Measurements from ENCODE around the gene CD53. TPM values are rescaled to one million over a fixed set of nuclear protein-coding genes. Genes with fewer than 3 reads are reported as not detected.
"Not testable (repeated sequence)": the region's sequence is repeated elsewhere in the genome, so short reads cannot be mapped to it uniquely, and the experiment has no call there.

The CD53 gene, protein sequence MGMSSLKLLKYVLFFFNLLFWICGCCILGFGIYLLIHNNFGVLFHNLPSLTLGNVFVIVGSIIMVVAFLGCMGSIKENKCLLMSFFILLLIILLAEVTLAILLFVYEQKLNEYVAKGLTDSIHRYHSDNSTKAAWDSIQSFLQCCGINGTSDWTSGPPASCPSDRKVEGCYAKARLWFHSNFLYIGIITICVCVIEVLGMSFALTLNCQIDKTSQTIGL
- not detected in 2 replicates for total RNA-seq (2014; rRNA removed; shearing (Covaris generic))
- not detected in 2 replicates for polyA plus RNA-seq (2015; cell fraction: cytosol; rRNA removed)
- polyA plus RNA-seq (2015; cell fraction: nucleus; rRNA removed) = not detected in 2 replicates

DNA sequence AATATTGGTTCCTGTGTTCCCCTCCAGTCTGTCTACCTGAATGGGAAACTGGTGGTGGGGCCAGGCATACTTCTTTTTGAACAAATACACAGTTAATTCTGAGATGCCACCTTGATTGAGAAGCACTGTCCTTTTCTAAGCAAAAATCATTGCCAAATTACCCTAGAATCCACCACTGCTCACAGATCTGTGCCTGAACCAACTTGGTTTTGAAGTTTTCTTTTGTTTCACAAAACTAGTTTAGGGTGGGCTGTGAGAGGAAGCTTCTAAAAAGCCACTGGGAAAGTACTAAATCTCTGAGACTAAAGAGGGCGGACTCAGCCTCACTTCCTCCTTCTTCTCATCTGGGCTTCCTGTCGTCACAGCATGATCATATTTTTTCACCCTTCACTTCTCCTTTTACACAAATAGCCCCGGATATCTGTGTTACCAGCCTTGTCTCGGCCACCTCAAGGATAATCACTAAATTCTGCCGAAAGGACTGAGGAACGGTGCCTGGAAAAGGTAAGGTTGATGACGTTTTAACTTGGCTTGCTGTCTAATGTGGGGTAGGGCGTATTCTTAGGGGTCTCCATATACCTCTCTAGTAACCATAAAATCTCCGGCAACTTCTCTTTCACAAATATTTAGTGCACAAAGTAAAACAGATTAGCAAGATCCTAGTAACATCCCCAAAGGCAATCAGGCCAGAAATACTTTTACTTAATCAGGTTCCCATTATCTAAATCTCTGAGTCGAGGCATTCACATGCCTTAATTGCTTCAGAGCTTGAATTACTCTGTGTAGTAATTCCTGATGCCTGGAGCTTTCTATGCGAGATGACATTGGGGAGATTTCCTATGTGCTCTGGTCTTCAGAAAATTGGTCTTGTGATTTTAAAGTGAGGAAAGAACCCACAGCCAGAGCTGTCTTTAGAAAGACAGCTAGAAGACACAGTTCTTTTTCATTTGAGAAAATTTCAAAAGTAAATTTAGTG, at the start of gene CD53:
CD53 (plus strand) TSS at position 404 of the 976 bp plus-strand sequence. CDS start 18,261 bp downstream, outside the sequence.
- in situ Hi-C loops (cut with HindIII; ENCODE audit: low pct_unique_long_range_greater_than_20kb, low sequenced_read_pairs) = no loop called here
- no peak for DNase-seq (ENCODE audit: low read depth, low spot score)

DNA sequence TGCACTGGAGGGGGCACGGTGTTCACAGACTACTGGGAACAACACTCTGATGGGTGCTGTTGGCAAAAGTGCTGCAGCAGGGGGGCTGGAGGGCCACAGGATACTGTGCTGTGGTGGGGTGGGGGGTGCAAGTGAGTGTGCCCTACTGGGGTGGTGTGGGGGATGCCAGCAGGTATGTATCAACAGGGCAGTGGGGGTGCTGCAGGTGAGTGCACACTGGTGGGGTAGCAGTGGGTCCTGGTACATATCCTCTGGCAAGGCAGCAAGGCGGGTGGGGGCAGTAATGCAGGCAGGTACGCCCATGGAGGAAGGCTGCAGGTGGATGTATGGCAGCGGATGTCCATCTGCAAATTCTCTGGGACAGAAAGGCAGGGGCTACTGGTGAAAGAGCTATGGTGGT, 48.8 kb upstream of the CD53 start:
- no peak for DNase-seq (ENCODE audit: low read depth, low spot score)

DNA sequence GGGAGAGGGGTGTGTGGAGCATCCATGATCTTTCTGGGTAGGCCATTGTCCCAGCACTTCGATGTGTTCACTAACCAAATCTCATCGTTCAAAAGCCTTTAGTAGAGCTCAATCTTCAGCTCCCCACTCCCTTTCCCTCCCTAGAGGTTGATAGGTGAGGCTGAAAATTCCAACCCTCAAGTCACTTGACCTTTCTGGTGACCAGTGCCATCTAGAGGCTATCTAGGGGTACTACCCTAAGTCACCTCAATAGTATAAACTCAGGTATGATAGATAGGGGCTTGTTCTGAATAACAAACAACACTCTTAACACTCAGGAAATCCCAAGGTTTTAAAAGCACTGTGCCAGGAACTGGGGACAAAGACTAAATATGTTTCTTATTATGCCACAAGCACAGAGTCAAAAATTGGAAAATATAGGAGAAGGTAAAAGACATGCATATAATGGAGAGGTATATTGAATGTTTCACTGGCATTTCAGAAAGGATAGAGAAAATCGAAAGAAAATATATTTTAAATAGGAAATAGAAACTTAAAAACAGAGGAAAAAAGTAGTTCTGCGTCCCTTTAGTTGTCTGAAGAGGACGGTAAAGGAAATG, 42.9 kb upstream of the CD53 start:
- in situ Hi-C loops (cut with HindIII; ENCODE audit: low pct_unique_long_range_greater_than_20kb, low sequenced_read_pairs) = no loop called here
- DNase-seq (ENCODE audit: low read depth, low spot score) = peak; percentile 56

More for the DNA sequence above, 48.8 kb upstream of the CD53 start:
- in situ Hi-C loops (cut with HindIII; ENCODE audit: low pct_unique_long_range_greater_than_20kb, low sequenced_read_pairs) = no loop called here

DNA sequence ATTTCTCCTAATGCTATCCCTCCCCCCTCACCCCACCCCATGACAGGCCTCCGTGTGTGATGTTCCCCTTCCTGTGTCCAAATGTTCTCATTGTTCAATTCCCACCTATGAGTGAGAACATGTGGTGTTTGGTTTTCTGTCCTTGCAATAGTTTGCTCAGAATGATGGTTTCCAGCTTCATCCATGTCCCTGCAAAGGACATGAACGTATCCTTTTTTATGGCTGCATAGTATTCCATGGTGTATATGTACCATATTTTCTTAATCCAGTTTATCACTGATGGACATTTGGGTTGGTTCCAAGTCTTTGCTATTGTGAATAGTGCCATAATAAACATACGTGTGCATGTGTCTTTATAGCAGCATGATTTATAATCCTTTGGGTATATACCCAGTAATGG, 39.2 kb upstream of the CD53 start:
- DNase-seq (ENCODE audit: low read depth, low spot score); in situ Hi-C loops (cut with HindIII; ENCODE audit: low pct_unique_long_range_greater_than_20kb, low sequenced_read_pairs): not testable (repeated sequence)

DNA sequence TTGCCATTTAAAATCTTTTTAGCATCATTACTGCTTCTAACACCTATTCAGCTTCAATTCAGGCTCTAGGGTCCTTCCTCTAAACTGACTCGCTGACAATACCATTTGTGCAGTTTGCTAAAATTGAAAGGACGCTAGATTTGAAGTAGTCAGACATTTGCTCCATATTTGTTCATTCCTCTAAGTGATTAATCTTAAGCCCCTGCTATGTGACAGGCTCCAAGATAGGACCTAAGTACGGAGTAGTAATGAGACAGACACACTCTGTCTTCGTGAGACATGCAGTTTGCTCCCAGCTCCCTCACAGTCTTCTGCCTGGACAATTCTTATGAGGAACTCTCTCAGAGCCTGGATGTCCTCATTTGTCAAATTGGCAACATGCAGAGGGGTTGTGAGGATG, 26.1 kb upstream of the CD53 start:
- in situ Hi-C loops (cut with HindIII; ENCODE audit: low pct_unique_long_range_greater_than_20kb, low sequenced_read_pairs) = no loop called here
- no peak for DNase-seq (ENCODE audit: low read depth, low spot score)

DNA sequence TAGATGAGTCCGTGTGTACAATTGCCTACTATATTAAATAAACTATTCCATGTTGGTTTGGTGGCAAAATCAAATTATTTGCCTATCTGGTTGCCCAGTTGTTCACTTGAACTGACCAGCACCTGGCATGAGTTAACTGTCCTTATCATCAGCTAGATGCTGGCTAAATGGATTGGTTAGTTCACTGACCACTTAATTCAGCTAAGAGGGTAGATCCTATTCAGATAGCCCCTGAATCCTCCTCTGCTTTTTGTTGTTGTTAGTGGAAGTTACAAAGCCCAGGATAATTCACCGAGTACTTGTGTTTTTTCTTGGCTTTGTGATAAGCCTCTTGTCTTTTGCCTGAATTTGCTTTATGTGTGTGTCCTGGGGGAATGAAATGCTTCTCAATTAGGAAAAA, 22.8 kb upstream of the CD53 start:
- in situ Hi-C loops (cut with HindIII; ENCODE audit: low pct_unique_long_range_greater_than_20kb, low sequenced_read_pairs) = no loop called here

DNA sequence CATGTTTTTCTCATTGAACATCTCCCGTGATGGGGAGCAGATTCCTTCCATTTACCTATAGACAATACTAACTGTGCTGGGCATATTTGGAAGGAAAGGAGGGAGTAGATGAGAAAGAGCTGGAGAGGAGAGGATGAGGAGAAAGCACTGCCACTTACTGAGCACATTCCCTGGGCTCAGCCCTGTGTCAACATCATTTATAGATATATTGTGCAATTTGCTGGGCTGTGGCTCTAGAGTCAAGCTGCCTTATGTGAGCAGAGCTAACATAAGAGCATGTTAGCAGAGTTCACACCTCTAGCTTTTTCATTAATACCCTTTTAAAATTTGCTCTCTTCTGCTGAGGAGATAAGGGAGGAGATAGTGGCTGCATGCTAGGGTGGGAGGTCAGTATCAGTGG, 22.3 kb upstream of the CD53 start:
- no peak for DNase-seq (ENCODE audit: low read depth, low spot score)
- in situ Hi-C loops (cut with HindIII; ENCODE audit: low pct_unique_long_range_greater_than_20kb, low sequenced_read_pairs) = no loop called here

More for the DNA sequence above, 22.8 kb upstream of the CD53 start:
- no peak for DNase-seq (ENCODE audit: low read depth, low spot score)

DNA sequence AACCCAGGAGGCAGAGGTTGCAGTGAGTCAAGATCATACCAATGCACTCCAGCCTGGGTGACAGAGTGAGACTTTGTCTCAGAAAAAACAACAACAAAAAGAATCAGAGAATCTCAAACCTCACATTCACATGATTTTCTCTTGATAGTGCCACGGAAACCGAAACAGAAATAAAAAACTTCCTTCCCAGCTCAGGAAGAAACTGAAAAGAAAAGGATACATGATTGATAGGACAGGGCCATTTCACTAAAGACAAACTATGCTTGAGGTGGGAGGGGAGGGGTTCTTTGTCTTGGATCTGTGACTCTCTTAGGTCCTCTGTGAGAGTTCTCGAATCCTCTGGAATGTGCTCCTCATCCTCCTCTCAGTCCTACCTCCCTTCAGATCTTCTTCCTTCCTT, 19.8 kb upstream of the CD53 start:
- in situ Hi-C loops (cut with HindIII; ENCODE audit: low pct_unique_long_range_greater_than_20kb, low sequenced_read_pairs) = no loop called here
- no peak for DNase-seq (ENCODE audit: low read depth, low spot score)

DNA sequence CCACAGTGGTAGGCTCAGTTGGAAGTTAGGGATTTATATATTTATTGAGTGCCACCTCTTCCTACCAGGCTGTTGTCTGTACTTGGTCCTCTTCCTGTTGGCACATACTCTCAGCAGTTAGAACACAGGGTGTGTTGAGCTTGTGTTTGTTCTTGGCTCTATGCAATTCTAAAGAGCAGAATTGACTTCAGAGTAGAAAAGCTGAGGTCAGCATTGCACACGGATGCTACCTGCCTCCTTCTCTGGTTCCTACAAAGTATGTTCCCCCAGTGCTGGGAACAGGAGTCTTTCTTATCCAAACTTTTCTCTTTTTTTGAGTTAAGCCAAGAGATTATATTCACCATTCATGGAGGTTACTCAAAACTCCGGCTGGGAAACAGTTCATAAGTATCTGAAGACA, 16.5 kb upstream of the CD53 start:
- in situ Hi-C loops (cut with HindIII; ENCODE audit: low pct_unique_long_range_greater_than_20kb, low sequenced_read_pairs) = no loop called here
- no peak for DNase-seq (ENCODE audit: low read depth, low spot score)

DNA sequence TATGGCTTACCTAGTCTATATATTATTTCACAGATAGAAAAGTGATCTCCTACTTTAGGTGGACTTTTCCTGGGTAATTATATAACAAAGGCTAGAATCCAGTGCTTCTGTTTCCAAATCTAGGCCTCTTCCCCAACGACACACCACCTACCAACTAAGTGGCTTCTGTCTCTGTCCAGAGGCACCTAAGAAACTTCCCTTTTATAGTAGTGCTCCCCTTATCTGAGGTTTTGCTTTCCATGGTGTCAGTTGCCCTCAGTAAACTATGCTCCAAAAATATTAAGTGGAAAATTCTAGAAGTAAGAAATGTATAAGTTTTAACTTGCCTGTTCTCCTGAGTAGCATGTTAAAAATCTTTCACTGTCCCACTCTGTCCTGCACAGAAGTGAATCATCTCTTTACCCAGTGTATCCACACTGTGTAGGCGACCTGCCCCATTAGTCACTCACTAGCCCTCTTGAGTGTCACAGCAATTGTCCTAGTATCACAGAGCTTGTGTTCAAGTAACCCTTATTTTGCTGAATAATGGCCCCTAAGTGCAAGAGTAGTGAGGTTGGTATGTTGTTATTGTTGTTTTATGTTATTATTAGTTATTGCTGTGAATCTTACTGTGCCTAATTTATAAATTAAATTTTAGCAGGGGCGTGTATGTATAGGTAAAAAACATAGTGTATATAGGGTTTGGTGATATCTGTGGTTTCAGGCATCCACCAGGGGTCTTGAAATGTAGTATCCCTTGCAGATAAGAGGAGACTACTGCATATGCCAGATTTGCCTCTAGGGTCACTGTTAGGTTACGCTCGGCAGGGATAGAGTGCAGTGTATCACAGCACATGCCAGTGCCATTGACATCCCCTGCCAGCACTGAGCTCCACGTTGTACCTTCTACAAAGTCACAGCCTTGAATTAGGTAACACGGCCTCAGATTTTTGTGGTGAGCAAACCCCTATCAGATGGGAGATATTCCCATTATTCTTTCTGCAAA, 14.7 kb upstream of the CD53 start:
- in situ Hi-C loops (cut with HindIII; ENCODE audit: low pct_unique_long_range_greater_than_20kb, low sequenced_read_pairs) = no loop called here
- DNase-seq (ENCODE audit: low read depth, low spot score) = no peak

DNA sequence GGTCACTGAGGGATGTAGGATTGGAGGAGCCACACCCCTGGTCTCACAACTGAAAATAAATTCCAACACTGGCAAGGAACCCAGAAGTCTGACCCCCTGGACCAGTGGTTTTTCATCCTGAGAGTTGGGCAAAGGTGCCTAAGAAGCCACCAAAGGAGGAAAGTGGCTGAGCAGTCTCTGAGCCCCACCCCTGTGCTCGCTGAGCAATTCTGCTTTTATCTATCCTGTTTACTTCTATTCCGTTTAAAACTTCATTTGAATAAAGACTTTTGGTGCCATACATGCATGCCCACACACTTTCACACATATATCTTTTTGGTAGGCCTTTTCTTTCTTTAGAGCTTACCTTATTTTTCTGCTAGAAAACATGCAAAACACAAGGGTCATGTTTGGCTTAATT, 13.9 kb upstream of the CD53 start:
- in situ Hi-C loops (cut with HindIII; ENCODE audit: low pct_unique_long_range_greater_than_20kb, low sequenced_read_pairs) = no loop called here
- DNase-seq (ENCODE audit: low read depth, low spot score) = no peak

DNA sequence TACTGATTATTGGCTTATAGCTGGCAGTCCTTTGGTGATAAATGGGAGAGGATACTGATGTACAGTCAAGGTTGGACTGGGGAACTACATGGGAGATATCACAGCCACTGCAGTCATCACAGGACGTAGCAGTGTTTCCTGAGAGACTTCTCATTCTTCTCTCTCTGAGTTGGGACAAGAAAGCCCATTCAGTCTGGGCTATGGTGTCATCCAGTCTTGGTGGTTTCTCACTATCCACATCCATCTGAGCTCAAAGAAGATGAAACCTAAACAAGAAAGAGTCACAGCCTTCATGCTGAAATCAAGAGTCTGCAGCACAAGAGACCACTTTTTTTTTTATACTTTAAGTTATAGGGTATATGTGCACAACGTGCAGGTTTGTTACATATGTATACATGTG, 12.8 kb upstream of the CD53 start:
- in situ Hi-C loops (cut with HindIII; ENCODE audit: low pct_unique_long_range_greater_than_20kb, low sequenced_read_pairs) = no loop called here
- DNase-seq (ENCODE audit: low read depth, low spot score) = no peak

DNA sequence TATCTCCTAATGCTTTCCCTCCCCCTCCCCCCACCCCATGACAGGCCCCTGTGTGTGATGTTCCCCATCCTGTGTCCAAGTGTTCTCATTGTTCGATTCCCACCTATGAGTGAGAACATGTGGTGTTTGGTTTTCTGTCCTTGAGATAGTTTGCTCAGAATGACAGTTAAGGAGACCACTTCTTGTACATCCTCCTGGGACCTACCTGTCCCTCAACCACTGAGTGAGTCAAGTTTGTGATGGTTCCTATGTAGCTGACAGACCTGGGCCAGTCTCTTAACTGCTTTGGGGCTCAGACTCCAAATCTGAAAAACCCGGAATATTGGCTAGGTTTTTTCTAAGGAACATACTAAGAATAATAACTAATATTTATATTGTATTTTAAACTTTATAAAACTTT, 12.3 kb upstream of the CD53 start:
- in situ Hi-C loops (cut with HindIII; ENCODE audit: low pct_unique_long_range_greater_than_20kb, low sequenced_read_pairs) = not testable (repeated sequence)

DNA sequence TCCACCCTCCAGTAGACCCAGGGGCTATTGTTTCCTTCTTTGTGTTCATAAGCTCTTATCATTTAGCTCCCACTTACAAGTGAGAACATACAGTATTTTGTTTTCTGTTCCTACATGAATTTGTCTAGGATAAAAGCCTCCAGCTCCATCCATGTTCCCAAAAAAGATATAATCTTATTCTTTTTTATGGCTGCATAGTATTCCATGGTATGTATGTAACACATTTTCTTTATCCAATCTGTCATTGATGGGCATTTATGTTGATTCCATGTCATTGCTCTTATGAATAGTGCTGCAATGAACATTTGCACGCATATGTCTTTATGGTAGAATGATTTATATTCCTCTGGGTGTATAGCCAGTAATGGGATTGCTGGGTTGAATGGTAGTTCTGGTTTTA, 11.0 kb upstream of the CD53 start:
- in situ Hi-C loops (cut with HindIII; ENCODE audit: low pct_unique_long_range_greater_than_20kb, low sequenced_read_pairs); DNase-seq (ENCODE audit: low read depth, low spot score): not testable (repeated sequence)

More for the DNA sequence above, 12.3 kb upstream of the CD53 start:
- DNase-seq (ENCODE audit: low read depth, low spot score) = not testable (repeated sequence)

DNA sequence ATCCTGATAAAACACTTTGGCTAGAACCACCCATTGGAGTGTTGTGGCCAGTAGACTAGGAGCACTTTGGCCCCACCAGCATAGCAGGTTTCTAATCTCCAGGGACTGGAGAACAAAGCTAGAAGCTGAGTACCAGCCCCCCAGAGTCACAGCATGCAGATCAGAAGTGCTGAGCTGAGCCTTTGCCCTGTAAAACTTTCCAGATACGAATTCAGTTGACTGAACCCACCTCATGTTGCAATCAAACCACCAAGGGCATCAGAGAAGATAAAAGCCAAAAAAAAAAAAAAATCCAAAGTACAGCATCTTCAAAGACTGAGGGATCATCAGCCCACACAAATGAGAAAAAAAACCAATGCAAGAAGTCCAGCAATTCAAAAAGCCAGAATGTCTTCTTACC, 8.7 kb upstream of the CD53 start:
- in situ Hi-C loops (cut with HindIII; ENCODE audit: low pct_unique_long_range_greater_than_20kb, low sequenced_read_pairs) = no loop called here
- no peak for DNase-seq (ENCODE audit: low read depth, low spot score)

DNA sequence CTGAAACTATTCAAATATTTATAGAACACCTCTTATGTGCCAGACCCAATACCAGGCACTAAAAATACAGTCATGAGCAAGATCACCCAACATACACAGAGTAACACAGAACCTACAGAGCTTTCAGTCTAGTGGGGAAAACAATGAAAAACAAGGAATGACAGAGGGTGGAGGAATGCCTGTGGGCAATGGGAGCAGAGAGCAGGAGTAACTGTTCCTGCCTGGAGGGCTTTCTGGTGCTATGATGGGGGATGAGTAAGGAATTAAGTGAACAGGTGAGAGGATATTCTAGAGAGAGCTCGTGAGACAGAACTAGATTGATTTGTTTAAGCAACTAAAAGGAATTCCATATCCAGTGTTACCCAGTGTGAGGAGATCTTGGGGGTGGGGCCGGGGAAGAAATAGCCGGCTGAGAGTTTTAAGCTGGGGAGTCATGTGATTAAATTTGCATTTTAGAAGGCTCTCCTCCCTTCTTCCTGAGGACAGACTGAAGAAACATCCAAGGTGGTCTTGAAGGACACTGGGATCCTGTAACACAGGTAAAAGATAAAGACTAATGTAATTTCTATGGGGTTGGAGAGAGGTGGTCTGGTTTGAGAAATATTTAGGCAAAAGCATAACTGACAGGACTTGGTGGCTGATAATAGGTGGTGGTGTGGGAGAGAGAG, 2.1 kb upstream of the CD53 start:
- in situ Hi-C loops (cut with HindIII; ENCODE audit: low pct_unique_long_range_greater_than_20kb, low sequenced_read_pairs) = no loop called here
- DNase-seq (ENCODE audit: low read depth, low spot score) = no peak

DNA sequence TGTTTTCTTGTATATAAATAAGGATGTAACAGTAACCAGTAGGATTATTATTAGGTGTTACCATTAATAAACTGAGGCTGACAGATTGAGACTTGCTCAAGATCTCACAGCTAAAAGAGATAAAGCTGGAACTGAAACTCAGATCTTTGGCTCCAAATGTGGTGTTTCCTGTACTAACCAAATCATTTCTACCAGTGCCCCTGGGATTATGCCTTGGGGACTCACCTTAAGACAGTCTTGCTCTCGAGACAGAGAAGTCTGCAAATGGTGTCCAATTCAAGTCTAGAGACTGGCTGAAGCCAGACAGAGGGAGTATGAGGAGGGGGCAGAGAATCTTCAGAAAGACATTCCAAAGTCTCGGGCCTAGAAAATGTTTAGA, 593 bp upstream of the CD53 start:
- no peak for DNase-seq (ENCODE audit: low read depth, low spot score)
- in situ Hi-C loops (cut with HindIII; ENCODE audit: low pct_unique_long_range_greater_than_20kb, low sequenced_read_pairs) = no loop called here

All from SK-MEL-5 (cell line).